DLD1 (cell line): ENCODE results near the gene ART1.
"Not testable (repeated sequence)": the region's sequence is repeated elsewhere in the genome, so short reads cannot be mapped to it uniquely, and the experiment has no call there.

Experiments used
- in situ Hi-C: cut with HindIII; loops from 2 replicates; pipeline ENCODE4 v1.10.0; 2017; ENCODE audit warnings: low sequenced_read_pairs

Gene ART1

GRCh38 chr11:3644817-3645235 is at the start of gene ART1:
Gene ART1 (plus strand): TSS chr11:3645128. CDS start chr11:3659214, 14,086 bp downstream.
- in situ Hi-C loops: no loop called here

GRCh38 chr11:3597743-3598142 is 47.2 kb upstream of the ART1 start:
- in situ Hi-C loops: not testable (repeated sequence)

DNA sequence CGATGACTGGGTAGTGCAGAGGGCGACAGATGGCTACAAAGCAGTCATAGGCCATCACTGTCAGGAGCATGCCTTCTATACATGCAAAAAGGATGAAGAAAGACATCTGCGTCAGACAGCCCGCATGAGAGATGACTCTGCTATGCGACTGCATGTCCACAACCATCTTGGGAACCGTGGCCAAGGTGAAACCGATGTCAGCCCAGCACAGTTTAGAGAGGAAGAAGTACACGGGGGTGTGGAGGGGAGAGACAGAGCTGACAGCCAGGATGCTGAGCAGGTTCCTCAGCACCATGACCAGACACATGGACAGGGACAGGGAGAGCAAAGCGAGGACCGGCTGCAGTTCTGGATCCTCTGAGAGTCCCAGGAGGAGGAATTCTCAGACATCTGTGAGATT is 44.7 kb upstream of the ART1 start:
- in situ Hi-C loops: not testable (repeated sequence)

DNA sequence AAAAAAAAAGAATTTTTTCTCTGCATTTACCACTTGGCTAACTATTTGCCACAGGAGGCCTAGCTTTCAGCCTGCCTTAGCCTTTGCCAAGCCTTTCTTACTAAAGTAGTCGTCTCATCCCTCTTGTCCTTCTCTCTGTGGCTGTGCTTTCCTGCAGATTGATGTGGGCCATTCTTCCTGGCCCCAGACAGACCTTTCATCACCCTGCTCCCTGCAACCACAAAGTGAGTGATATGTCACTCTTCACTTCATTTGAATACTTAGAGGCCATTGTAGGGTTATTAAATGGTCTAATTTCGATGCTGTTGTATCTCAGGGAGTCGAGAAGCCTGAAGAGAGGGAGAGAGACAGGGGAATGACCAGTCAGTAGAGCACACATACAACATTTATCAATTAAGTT is 40.8 kb upstream of the ART1 start:
- in situ Hi-C loops: no loop called here

- in situ Hi-C loops: no loop called here
Measured at GRCh38 chr11:3605283-3605662, 39.7 kb upstream of the ART1 start.

DNA sequence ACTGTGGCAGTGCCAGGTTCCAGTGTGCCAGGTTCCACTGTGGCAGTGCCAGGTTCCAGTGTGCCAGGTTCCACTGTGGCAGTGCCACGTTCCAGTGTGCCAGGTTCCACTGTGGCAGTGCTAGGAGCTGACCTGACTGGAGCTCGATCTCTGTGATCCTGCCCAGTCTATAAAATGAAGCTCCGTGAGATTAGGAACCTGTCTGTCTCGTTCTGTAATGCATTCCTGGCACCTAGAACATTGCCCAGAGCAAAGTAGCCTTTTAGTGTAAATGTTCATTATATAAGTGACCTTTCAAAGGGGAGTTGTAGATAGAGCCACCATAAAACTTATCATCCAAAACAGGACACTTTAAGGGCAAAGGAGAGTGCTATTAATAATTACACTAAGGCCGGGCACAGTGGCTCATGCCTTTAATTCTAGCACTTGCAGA is 39.1 kb upstream of the ART1 start:
- in situ Hi-C loops: no loop called here

- in situ Hi-C loops: no loop called here
Measured at GRCh38 chr11:3609416-3610265, 35.3 kb upstream of the ART1 start.

GRCh38 chr11:3610846-3611245 is 34.1 kb upstream of the ART1 start:
- in situ Hi-C loops: no loop called here

DNA sequence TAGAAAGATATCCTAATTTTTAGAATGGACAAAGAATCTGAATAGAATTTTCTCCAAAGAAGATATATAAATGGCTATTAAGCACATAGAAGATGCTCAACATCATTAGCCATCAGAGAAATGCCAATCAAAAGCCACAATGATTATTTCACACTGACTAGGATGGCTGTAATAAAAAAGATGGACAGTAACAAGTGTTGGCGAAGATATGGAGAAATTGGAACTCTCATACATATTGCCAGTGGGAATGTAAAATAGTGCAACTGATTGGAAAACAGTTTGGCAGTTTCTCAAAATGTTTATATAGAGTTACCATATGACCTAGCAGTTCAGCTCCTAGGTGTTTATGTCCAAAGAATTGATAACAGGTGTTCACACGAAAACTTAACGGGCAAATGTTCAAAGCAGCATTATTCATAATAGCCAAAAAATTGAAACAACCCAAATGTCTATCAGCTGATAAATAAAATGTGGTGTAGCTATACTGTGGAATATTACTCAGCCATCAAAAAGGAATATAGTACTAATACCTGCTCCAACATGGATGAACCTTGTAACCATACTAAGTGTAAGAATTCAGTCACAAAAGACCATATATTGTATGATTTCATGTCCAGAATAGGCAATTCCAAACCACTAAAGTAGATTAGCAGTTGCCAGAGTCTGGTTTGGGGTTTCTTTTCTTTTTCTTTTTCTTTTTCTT is 32.8 kb upstream of the ART1 start:
- in situ Hi-C loops: no loop called here

- in situ Hi-C loops: no loop called here
Measured at GRCh38 chr11:3613998-3614741, 30.8 kb upstream of the ART1 start.

GRCh38 chr11:3614742-3615171 is 30.2 kb upstream of the ART1 start:
- in situ Hi-C loops: no loop called here

GRCh38 chr11:3615998-3616397 is 28.9 kb upstream of the ART1 start:
- in situ Hi-C loops: no loop called here

- in situ Hi-C loops: no loop called here
Measured at GRCh38 chr11:3616721-3617460, 28.0 kb upstream of the ART1 start.

DNA sequence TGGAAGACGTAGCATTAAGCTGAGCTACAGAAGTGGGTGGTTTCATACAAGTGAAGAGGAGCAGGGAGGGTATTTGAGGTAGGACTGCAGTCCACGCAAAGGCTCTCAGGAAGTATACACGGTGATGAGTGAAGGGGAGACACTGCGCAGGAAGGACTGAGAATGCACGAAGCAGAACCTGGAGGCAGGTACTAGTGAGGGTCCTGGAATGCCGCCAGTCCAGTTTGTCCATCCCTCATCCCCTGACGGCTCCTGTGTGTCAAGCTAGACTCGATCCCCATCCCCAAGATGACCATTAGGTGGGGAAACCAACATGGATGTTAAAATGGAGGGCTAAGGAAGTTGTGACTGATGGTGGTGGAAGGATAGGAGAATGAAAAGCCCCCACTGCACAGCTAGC is 26.9 kb upstream of the ART1 start:
- in situ Hi-C loops: no loop called here

DNA sequence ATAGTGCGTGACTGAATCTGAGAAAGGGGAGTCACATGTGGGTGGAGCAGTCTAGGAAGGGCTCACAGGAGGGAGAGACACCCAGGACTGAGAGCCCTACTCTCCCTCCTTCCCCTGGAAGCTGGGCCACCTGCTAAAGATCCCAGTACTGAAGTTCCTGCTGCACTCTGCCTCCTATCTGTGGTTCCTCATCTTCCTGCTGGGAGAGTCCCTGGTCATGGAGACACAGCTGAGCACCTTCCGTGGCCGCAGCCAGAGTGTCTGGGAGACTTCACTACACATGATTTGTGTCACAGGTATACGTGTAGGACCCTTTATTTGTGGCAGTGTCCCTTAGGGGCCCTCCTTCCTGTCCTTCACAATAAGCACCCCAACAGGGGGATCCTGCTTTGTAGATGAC is 22.4 kb upstream of the ART1 start:
- in situ Hi-C loops: no loop called here

GRCh38 chr11:3623121-3623520 is 21.8 kb upstream of the ART1 start:
- in situ Hi-C loops: no loop called here

- in situ Hi-C loops: no loop called here
Measured at GRCh38 chr11:3623767-3624458, 21.0 kb upstream of the ART1 start.

DNA sequence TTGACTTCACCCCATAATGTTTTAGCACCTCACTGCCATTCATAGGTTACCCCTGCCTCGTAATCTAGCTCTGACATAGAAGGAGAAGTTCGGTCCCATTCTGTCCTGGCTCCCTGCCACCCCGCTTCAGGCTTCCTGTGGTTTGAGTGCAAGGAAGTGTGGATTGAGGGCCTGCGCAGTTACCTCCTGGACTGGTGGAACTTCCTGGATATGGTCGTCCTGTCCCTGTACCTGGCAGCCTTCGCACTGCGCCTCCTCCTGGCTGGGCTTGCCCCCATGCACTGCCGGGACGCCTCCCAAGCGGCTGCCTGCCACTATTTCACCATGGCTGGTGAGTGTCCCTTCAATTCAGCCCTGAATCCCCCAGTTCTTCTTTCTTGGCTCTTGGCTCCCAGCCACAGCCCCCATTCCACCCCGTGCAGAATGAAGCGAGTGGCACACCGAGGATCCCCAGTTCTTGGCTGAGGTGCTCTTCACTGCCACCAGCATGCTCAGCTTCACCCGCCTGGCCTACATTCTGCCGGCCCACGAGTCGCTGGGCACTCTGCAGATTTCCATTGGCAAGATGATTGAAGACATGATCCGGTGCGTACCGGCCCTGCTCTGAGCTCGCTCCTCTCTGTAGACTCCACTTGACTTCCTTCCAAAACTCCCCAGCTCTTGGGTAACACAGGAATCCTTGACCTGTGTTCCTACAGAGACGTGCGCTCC is 18.5 kb upstream of the ART1 start:
- in situ Hi-C loops: no loop called here

GRCh38 chr11:3627291-3627690 is 17.6 kb upstream of the ART1 start:
- in situ Hi-C loops: no loop called here

DNA sequence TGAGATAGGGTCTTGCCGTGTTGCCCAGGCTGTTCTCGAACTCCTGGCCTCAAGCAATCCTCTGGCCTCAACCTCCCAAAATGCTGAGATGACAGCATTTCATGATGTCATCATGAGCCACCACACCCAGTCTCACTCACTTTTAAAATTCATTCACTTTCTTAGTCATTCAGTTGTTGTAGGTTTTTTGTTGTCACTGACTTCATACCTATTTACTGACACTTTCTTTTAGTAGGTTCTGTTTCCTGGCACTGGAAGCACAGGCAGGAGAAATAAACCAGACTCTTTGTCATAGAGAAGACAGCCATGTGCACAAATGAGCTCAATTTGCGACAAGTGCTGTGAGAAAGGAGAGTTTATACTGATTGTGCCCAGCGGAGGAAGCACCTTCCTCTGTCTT is 13.6 kb upstream of the ART1 start:
- in situ Hi-C loops: no loop called here
